Liver (tissue), 9 donors: ENCODE measurements around the gene METTL25. TPM values are rescaled to one million over a fixed set of nuclear protein-coding genes. Genes with fewer than 3 reads are reported as not detected.

Experiments used
- DNase-seq: peaks from one replicate; pipeline ENCODE4 v3.0.0-alpha.2; 2017; ENCODE audit warnings: low spot score
- H3K27ac ChIP-seq, 2 donors: one replicate each; pipeline ENCODE4 v1.7.0; 2013; ENCODE audit warnings: inconsistent platforms in 2 of 2, low read length in 2 of 2, control low read depth in 1 of 2, low read depth in 1 of 2, mild to moderate bottlenecking in 1 of 2
- H3K27me3 ChIP-seq, 4 donors: one replicate each; pipeline versions ENCODE4 v1.6.1 to v1.7.0; 2013; ENCODE audit warnings: low read length in 3 of 4, inconsistent platforms in 1 of 4, mild to moderate bottlenecking in 1 of 4, moderate library complexity in 1 of 4; ENCODE audit not compliant: control insufficient read depth in 4 of 4, insufficient read depth in 4 of 4
- H3K36me3 ChIP-seq, 4 donors: one replicate each; pipeline versions ENCODE4 v1.6.1 to v1.7.0; 2013; ENCODE audit warnings: low read length in 3 of 4, mild to moderate bottlenecking in 3 of 4, low read depth in 1 of 4, moderate library complexity in 1 of 4; ENCODE audit not compliant: control insufficient read depth in 4 of 4, insufficient read depth in 3 of 4
- H3K4me1 ChIP-seq, 4 donors: one replicate each; pipeline versions ENCODE4 v1.6.1 to v1.7.0; 2013; ENCODE audit warnings: low read length in 3 of 4, mild to moderate bottlenecking in 3 of 4, moderate library complexity in 1 of 4; ENCODE audit not compliant: control insufficient read depth in 4 of 4, insufficient read depth in 4 of 4
- H3K4me3 ChIP-seq, 3 donors: one replicate each; pipeline versions ENCODE4 v1.6.1 to v1.7.0; 2013; ENCODE audit warnings: low read length in 3 of 3, control low read depth in 1 of 3, low read depth in 1 of 3, mild to moderate bottlenecking in 1 of 3
- H3K9ac ChIP-seq, 2 donors: one replicate each; pipeline ENCODE4 v1.7.0; 2013; ENCODE audit warnings: low read length in 2 of 2, mild to moderate bottlenecking in 2 of 2, moderate library complexity in 2 of 2, control low read depth in 1 of 2, low read depth in 1 of 2
- H3K9me3 ChIP-seq, 4 donors: one replicate each; pipeline versions ENCODE4 v1.6.1 to v1.7.0; 2013; ENCODE audit warnings: low read length in 3 of 4; ENCODE audit not compliant: control insufficient read depth in 4 of 4
- FOXA1 ChIP-seq: IDR thresholded peaks from 2 replicates; pipeline ENCODE4 v1.6.1; 2016; ENCODE audit warnings: antibody characterized with exemption
- FOXA2 ChIP-seq: IDR thresholded peaks from 2 replicates; pipeline ENCODE4 v1.6.1; 2016; ENCODE audit warnings: antibody characterized with exemption
- HNF4A ChIP-seq, 2 donors: conservative IDR thresholded peaks; 2 replicates each; pipeline ENCODE4 v1.6.1; 2016; ENCODE audit warnings: antibody characterized with exemption in 2 of 2, mild to moderate bottlenecking in 2 of 2
- HNF4G ChIP-seq: IDR thresholded peaks from 2 replicates; pipeline ENCODE4 v1.6.1; 2016; ENCODE audit warnings: antibody characterized with exemption
- RXRA ChIP-seq, 2 donors: IDR thresholded peaks; 2 replicates each; pipeline ENCODE4 v1.6.1; 2017 to 2018; ENCODE audit warnings: antibody characterized with exemption in 2 of 2, mild to moderate bottlenecking in 1 of 2
- SP1 ChIP-seq: IDR thresholded peaks from 2 replicates; pipeline ENCODE4 v1.6.1; 2018; ENCODE audit warnings: antibody characterized with exemption, mild to moderate bottlenecking
- YY1 ChIP-seq: IDR thresholded peaks from 2 replicates; pipeline ENCODE4 v1.6.1; 2016; ENCODE audit warnings: antibody characterized with exemption, mild to moderate bottlenecking
- WGBS: extraction: QIAGEN DNeasy Blood & Tissue Kit; methylation state at CpG from one replicate; pipeline ENCODE4 v1.1.7; 2013; 5-methylcytosine and 5-hydroxymethylcytosine counted together
- polyA plus RNA-seq, 2 donors: library from polyadenylated mRNA; stranded (reverse) in 1 of 2; unstranded in 1 of 2; fragments of 200-250 nt in 1 of 2; fragments of >200 nt in 1 of 2; fragmentation: Nextera tagmentation in 1 of 2; extraction: Ambion mirVana in 1 of 2; gene quantifications; one replicate each; pipeline versions ENCODE4 v1.2.1 to v1.2.3, GENCODE V29; 2013 to 2015
- total RNA-seq, 2 donors: library from RNA; depleted of rRNA; stranded (reverse); fragments of >200 nt; gene quantifications; one replicate each; pipeline ENCODE4 v1.2.3, GENCODE V29; 2014
- TF ChIP-seq, protein P1 (sequence below): IDR thresholded peaks from 2 replicates; pipeline ENCODE4 v1.6.1; 2016; ENCODE audit warnings: antibody characterized with exemption
- TF ChIP-seq, protein P2 (sequence below): IDR thresholded peaks from 2 replicates; pipeline ENCODE4 v1.6.1; 2016; ENCODE audit warnings: antibody characterized with exemption
- TF ChIP-seq, protein P3 (sequence below): IDR thresholded peaks from 2 replicates; pipeline ENCODE4 v1.6.1; 2016; ENCODE audit warnings: antibody characterized with exemption
- TF ChIP-seq, protein P4 (sequence below): IDR thresholded peaks from 2 replicates; pipeline ENCODE4 v1.6.1; 2016; ENCODE audit warnings: antibody characterized with exemption, mild to moderate bottlenecking
- donor health status: healthy.
- donor health status: healthy.
- donor health status: healthy.
- donor health status: healthy.
- donor health status: healthy.

METTL25 gene
- total and polyA plus RNA-seq, 4 donors, result 1.5 to 13.4 (median 9.6) TPM

DNA sequence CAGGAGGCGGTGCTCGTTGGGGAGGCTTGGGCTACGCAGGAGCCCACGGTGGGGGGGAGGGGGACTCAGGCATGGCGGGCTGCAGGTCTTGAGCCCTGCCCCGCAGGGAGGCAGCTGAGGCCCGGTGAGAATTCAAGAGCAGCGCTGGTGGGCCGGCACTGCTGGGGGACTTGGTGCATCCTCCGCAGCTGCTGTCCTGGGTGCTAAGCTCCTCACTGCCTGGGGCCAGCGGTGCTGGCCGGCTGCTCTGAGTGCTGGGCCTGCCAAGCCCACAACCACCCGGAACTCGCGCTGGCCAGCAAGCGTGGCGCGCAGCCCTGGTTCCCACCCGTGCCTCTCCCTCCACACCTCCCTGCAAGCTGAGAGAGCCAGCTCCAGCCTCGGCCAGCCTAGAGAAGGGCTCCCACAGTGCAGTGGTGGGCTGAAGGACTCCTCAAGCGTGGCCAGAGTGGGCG lies 3.2 kb downstream of the METTL25 start:
- no peaks in the 10 kb centered on the region for H3K36me3 ChIP-seq
- no peak overlapping the region for H3K9ac ChIP-seq
- no peaks in the 10 kb centered on the region for H3K9me3 ChIP-seq
- no peak overlapping the region for H3K27ac ChIP-seq
- no peaks in the 10 kb centered on the region for H3K27me3 ChIP-seq
- no peak for DNase-seq
- H3K4me3 ChIP-seq, result no peak overlapping the region
- TF ChIP-seq, protein P1, sequence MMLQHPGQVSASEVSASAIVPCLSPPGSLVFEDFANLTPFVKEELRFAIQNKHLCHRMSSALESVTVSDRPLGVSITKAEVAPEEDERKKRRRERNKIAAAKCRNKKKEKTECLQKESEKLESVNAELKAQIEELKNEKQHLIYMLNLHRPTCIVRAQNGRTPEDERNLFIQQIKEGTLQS, result no peak
- TF ChIP-seq, protein P2, sequence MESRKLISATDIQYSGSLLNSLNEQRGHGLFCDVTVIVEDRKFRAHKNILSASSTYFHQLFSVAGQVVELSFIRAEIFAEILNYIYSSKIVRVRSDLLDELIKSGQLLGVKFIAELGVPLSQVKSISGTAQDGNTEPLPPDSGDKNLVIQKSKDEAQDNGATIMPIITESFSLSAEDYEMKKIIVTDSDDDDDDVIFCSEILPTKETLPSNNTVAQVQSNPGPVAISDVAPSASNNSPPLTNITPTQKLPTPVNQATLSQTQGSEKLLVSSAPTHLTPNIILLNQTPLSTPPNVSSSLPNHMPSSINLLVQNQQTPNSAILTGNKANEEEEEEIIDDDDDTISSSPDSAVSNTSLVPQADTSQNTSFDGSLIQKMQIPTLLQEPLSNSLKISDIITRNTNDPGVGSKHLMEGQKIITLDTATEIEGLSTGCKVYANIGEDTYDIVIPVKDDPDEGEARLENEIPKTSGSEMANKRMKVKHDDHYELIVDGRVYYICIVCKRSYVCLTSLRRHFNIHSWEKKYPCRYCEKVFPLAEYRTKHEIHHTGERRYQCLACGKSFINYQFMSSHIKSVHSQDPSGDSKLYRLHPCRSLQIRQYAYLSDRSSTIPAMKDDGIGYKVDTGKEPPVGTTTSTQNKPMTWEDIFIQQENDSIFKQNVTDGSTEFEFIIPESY, result no peak
- TF ChIP-seq HNF4G (no peak), YY1 (no peak), SP1 (no peak), FOXA1 (no peak), FOXA2 (no peak), RXRA (IDR thresholded peaks at IDR 0.05) (no peak), HNF4A (conservative IDR thresholded peaks at IDR 0.05) (no peak)
- TF ChIP-seq, protein P3, sequence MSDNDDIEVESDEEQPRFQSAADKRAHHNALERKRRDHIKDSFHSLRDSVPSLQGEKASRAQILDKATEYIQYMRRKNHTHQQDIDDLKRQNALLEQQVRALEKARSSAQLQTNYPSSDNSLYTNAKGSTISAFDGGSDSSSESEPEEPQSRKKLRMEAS, result no peak
- peaks cover 3 to 27% (median 21%) of the 10 kb centered on the region in 4 donors for H3K4me1 ChIP-seq
- WGBS, result 90% methylated on average over 22 of the region's 22 CpGs

DNA sequence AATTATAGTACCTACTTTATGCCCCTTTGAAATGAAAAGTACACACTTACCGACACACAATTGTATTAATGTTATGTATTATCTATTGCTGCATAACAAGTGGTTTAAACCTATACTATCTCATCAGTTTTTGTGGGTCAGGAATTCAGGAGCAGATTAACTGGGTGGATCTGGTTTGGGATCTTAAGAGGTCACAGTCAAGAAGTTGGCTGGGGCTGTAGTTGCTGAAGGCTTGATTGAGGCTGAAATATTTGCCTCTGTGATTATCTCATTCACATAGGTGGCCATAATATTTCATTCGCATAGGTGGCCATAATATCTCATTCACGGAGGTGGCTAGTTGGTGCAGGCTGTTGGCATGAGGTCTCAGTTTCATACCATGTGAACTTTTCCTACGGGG lies 5.7 kb downstream of the METTL25 start:
- no peak for DNase-seq
- no peak for TF ChIP-seq FOXA1
- no peaks in the 10 kb centered on the region for H3K36me3 ChIP-seq
- H3K9me3 ChIP-seq, result no peaks in the 10 kb centered on the region
- H3K9ac ChIP-seq, result no peak overlapping the region
- H3K27me3 ChIP-seq, result no peaks in the 10 kb centered on the region
- 91% methylated on average over 4 of the region's 4 CpGs for WGBS
- peaks cover 2 to 14% (median 11%) of the 10 kb centered on the region in 4 donors for H3K4me1 ChIP-seq
- no peak overlapping the region for H3K4me3 ChIP-seq
- no peak overlapping the region for H3K27ac ChIP-seq

DNA sequence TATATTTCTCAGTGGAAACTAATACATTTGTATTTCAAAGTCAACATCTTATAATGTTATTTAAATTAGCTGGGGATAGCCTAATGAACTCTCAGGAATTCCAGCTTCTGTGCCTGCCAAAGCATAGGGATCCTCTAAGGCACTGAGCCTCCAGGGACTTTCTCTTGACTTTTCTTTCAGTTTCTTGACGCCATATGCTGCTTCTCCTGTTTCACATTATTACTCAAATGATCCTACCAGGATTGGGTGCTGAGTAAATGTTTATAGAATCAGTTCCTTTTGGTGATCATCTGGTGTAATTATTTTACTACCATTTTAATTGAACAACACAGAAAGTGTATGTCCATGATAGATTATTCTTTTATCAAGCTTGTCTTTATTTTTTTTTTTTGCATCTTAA lies 7.9 kb downstream of the METTL25 start:
- WGBS, result 82% methylated on average over 1 of the region's 1 CpG
- Histone ChIP-seq H3K27me3 (no peaks in the 10 kb centered on the region), H3K9me3 (no peaks in the 10 kb centered on the region), H3K27ac (no peak overlapping the region), H3K9ac (no peak overlapping the region), H3K36me3 (peaks cover 0 to 1% (median 0%) of the 10 kb centered on the region in 4 donors), H3K4me1 (no peaks in the 10 kb centered on the region), H3K4me3 (no peak overlapping the region)
- TF ChIP-seq FOXA1 (no peak), SP1 (no peak)
- TF ChIP-seq, protein P4, sequence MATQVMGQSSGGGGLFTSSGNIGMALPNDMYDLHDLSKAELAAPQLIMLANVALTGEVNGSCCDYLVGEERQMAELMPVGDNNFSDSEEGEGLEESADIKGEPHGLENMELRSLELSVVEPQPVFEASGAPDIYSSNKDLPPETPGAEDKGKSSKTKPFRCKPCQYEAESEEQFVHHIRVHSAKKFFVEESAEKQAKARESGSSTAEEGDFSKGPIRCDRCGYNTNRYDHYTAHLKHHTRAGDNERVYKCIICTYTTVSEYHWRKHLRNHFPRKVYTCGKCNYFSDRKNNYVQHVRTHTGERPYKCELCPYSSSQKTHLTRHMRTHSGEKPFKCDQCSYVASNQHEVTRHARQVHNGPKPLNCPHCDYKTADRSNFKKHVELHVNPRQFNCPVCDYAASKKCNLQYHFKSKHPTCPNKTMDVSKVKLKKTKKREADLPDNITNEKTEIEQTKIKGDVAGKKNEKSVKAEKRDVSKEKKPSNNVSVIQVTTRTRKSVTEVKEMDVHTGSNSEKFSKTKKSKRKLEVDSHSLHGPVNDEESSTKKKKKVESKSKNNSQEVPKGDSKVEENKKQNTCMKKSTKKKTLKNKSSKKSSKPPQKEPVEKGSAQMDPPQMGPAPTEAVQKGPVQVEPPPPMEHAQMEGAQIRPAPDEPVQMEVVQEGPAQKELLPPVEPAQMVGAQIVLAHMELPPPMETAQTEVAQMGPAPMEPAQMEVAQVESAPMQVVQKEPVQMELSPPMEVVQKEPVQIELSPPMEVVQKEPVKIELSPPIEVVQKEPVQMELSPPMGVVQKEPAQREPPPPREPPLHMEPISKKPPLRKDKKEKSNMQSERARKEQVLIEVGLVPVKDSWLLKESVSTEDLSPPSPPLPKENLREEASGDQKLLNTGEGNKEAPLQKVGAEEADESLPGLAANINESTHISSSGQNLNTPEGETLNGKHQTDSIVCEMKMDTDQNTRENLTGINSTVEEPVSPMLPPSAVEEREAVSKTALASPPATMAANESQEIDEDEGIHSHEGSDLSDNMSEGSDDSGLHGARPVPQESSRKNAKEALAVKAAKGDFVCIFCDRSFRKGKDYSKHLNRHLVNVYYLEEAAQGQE, result no peak
- DNase-seq, result no peak
